BE2C (cell line): Measurements from ENCODE around the gene AAK1.
"Not testable (repeated sequence)": the region's sequence is repeated elsewhere in the genome, so short reads cannot be mapped to it uniquely, and the experiment has no call there.

Source experiments
- DNase-seq: peaks from one replicate; pipeline ENCODE4 v3.0.0-alpha.2; 2020
- H3K27me3 ChIP-seq: fragments of 250-450 bp; sonication (Bioruptor Pico); 2 replicates; pipeline ENCODE4 v1.5.1; 2020; ENCODE audit warnings: mild to moderate bottlenecking
- H3K36me3 ChIP-seq: fragments of 250-450 bp; sonication (Bioruptor Pico); 2 replicates; pipeline ENCODE4 v1.5.1; 2020; ENCODE audit warnings: mild to moderate bottlenecking
- H3K4me1 ChIP-seq: fragments of 250-450 bp; sonication (Bioruptor Pico); 2 replicates; pipeline ENCODE4 v1.5.1; 2020
- H3K4me3 ChIP-seq: 2 replicates; pipeline ENCODE4 v1.5.1; 2011; ENCODE audit warnings: low read depth, low read length
- H3K9me3 ChIP-seq: fragments of 250-450 bp; sonication (Bioruptor Pico); 2 replicates; pipeline ENCODE4 v1.5.1; 2020
- CTCF ChIP-seq: IDR thresholded peaks from 2 replicates; pipeline ENCODE4 v1.5.1; 2012; ENCODE audit warnings: mild to moderate bottlenecking, low read depth, low read length

The AAK1 gene

GRCh38 chr2:69615078-69615625 lies 28.4 kb downstream of the AAK1 start:
- no peaks in the 10 kb centered on the region for H3K36me3 ChIP-seq

GRCh38 chr2:69612707-69613106 lies 30.8 kb downstream of the AAK1 start:
- Histone ChIP-seq H3K36me3 (no peaks in the 10 kb centered on the region), H3K4me1 (no peaks in the 10 kb centered on the region), H3K27me3 (no peaks in the 10 kb centered on the region), H3K4me3 (no peak overlapping the region), H3K9me3 (no peaks in the 10 kb centered on the region)
- no peak for TF ChIP-seq CTCF
- no peak for DNase-seq

More at GRCh38 chr2:69615078-69615625, 28.4 kb downstream of the AAK1 start:
- no peaks in the 10 kb centered on the region for H3K27me3 ChIP-seq
- TF ChIP-seq CTCF = no peak
- no peaks in the 10 kb centered on the region for H3K4me1 ChIP-seq
- H3K4me3 ChIP-seq = no peak overlapping the region
- H3K9me3 ChIP-seq = no peaks in the 10 kb centered on the region
- no peak for DNase-seq

GRCh38 chr2:69612200-69612599 lies 31.3 kb downstream of the AAK1 start:
- TF ChIP-seq CTCF = no peak
- DNase-seq = no peak
- Histone ChIP-seq H3K4me3 (no peak overlapping the region), H3K27me3 (no peaks in the 10 kb centered on the region), H3K9me3 (no peaks in the 10 kb centered on the region), H3K4me1 (no peaks in the 10 kb centered on the region), H3K36me3 (no peaks in the 10 kb centered on the region)

- Histone ChIP-seq H3K4me3 (no peak overlapping the region), H3K9me3 (no peaks in the 10 kb centered on the region)
- TF ChIP-seq CTCF = no peak
These were observed 35.4 kb downstream of the AAK1 start for GRCh38 chr2:69608109-69608508.

GRCh38 chr2:69606771-69607170 lies 36.8 kb downstream of the AAK1 start:
- not testable (repeated sequence) for H3K4me1 ChIP-seq, H3K36me3 ChIP-seq, H3K4me3 ChIP-seq, DNase-seq, H3K9me3 ChIP-seq, H3K27me3 ChIP-seq

More at GRCh38 chr2:69608109-69608508, 35.4 kb downstream of the AAK1 start:
- H3K36me3 ChIP-seq = no peaks in the 10 kb centered on the region
- H3K27me3 ChIP-seq = no peaks in the 10 kb centered on the region
- H3K4me1 ChIP-seq = no peaks in the 10 kb centered on the region
- no peak for DNase-seq

GRCh38 chr2:69605284-69605683 lies 38.3 kb downstream of the AAK1 start:
- Histone ChIP-seq H3K4me1 (peaks cover 5% of the 10 kb centered on the region), H3K36me3 (no peaks in the 10 kb centered on the region)
- no peak for TF ChIP-seq CTCF

GRCh38 chr2:69604836-69605235 lies 38.7 kb downstream of the AAK1 start:
- Histone ChIP-seq H3K4me3 (no peak overlapping the region), H3K9me3 (no peaks in the 10 kb centered on the region), H3K4me1 (peaks cover 5% of the 10 kb centered on the region), H3K36me3 (no peaks in the 10 kb centered on the region), H3K27me3 (no peaks in the 10 kb centered on the region)
- TF ChIP-seq CTCF = no peak
- no peak for DNase-seq

More at GRCh38 chr2:69605284-69605683, 38.3 kb downstream of the AAK1 start:
- Histone ChIP-seq H3K4me3 (no peak overlapping the region), H3K27me3 (no peaks in the 10 kb centered on the region), H3K9me3 (no peaks in the 10 kb centered on the region)
- no peak for DNase-seq
